Measurements from ENCODE around the gene AHR. TPM values are rescaled to one million over a fixed set of nuclear protein-coding genes. Genes with fewer than 3 reads are reported as not detected.

The AHR gene
- total RNA-seq, 1 donor from 2014 or later: 1.7 TPM

GRCh38 chr7:17320657-17321056 is 22.2 kb downstream of the AHR start:
- no peak for TF ChIP-seq CTCF (IDR thresholded peaks at IDR 0.05; ENCODE audit: partially characterized antibody, unreplicated experiment)
- Mint-ChIP-seq H3K27ac (ENCODE audit: unreplicated experiment) (no peak overlapping the region), H3K9me3 (ENCODE audit: unreplicated experiment) (no peaks in the 10 kb centered on the region), H3K4me3 (ENCODE audit: unreplicated experiment) (no peak overlapping the region), H3K27me3 (ENCODE audit: unreplicated experiment) (no peaks in the 10 kb centered on the region), H3K4me1 (ENCODE audit: low read depth, unreplicated experiment) (no peaks in the 10 kb centered on the region), H3K36me3 (ENCODE audit: unreplicated experiment) (no peaks in the 10 kb centered on the region)
- DNase-seq: no peak

- H3K4me1 Mint-ChIP-seq (ENCODE audit: low read depth, unreplicated experiment): no peaks in the 10 kb centered on the region
- no peaks in the 10 kb centered on the region for H3K36me3 Mint-ChIP-seq (ENCODE audit: unreplicated experiment)
- H3K9me3 Mint-ChIP-seq (ENCODE audit: unreplicated experiment): peaks cover 3% of the 10 kb centered on the region
- no peak overlapping the region for H3K27ac Mint-ChIP-seq (ENCODE audit: unreplicated experiment)
- no peak for DNase-seq
- no peak for TF ChIP-seq CTCF (IDR thresholded peaks at IDR 0.05; ENCODE audit: partially characterized antibody, unreplicated experiment)
- no peak overlapping the region for H3K4me3 Mint-ChIP-seq (ENCODE audit: unreplicated experiment)
- H3K27me3 Mint-ChIP-seq (ENCODE audit: unreplicated experiment): no peaks in the 10 kb centered on the region
These were observed 26.9 kb downstream of the AHR start for GRCh38 chr7:17325364-17325763.

GRCh38 chr7:17326378-17326777 is 27.9 kb downstream of the AHR start:
- TF ChIP-seq CTCF (IDR thresholded peaks at IDR 0.05; ENCODE audit: partially characterized antibody, unreplicated experiment): no peak
- H3K4me1 Mint-ChIP-seq (ENCODE audit: low read depth, unreplicated experiment): no peaks in the 10 kb centered on the region
- H3K36me3 Mint-ChIP-seq (ENCODE audit: unreplicated experiment): no peaks in the 10 kb centered on the region
- no peak for DNase-seq
- no peak overlapping the region for H3K27ac Mint-ChIP-seq (ENCODE audit: unreplicated experiment)
- no peaks in the 10 kb centered on the region for H3K27me3 Mint-ChIP-seq (ENCODE audit: unreplicated experiment)
- peaks cover 3% of the 10 kb centered on the region for H3K9me3 Mint-ChIP-seq (ENCODE audit: unreplicated experiment)
- no peak overlapping the region for H3K4me3 Mint-ChIP-seq (ENCODE audit: unreplicated experiment)

GRCh38 chr7:17328641-17329040 is 30.2 kb downstream of the AHR start:
- Mint-ChIP-seq H3K27me3 (ENCODE audit: unreplicated experiment) (no peaks in the 10 kb centered on the region), H3K9me3 (ENCODE audit: unreplicated experiment) (peaks cover 3% of the 10 kb centered on the region), H3K27ac (ENCODE audit: unreplicated experiment) (no peak overlapping the region), H3K36me3 (ENCODE audit: unreplicated experiment) (no peaks in the 10 kb centered on the region), H3K4me3 (ENCODE audit: unreplicated experiment) (no peak overlapping the region), H3K4me1 (ENCODE audit: low read depth, unreplicated experiment) (no peaks in the 10 kb centered on the region)
- no peak for DNase-seq
- TF ChIP-seq CTCF (IDR thresholded peaks at IDR 0.05; ENCODE audit: partially characterized antibody, unreplicated experiment): no peak

- Mint-ChIP-seq H3K4me3 (ENCODE audit: unreplicated experiment) (no peak overlapping the region), H3K36me3 (ENCODE audit: unreplicated experiment) (no peaks in the 10 kb centered on the region), H3K9me3 (ENCODE audit: unreplicated experiment) (peaks cover 3% of the 10 kb centered on the region), H3K27me3 (ENCODE audit: unreplicated experiment) (no peaks in the 10 kb centered on the region), H3K27ac (ENCODE audit: unreplicated experiment) (no peak overlapping the region), H3K4me1 (ENCODE audit: low read depth, unreplicated experiment) (no peaks in the 10 kb centered on the region)
- no peak for TF ChIP-seq CTCF (IDR thresholded peaks at IDR 0.05; ENCODE audit: partially characterized antibody, unreplicated experiment)
- DNase-seq: no peak
These were observed 31.0 kb downstream of the AHR start for GRCh38 chr7:17329440-17329839.
